GM21619 (cell line): ENCODE results near the gene AFF1.

Experiments used
- ATAC-seq: cut with Tn5 transposase; IDR thresholded peaks from one replicate; pipeline ENCODE4 v1.9.1; 2021; ENCODE audit not compliant: unreplicated experiment

Gene AFF1

DNA sequence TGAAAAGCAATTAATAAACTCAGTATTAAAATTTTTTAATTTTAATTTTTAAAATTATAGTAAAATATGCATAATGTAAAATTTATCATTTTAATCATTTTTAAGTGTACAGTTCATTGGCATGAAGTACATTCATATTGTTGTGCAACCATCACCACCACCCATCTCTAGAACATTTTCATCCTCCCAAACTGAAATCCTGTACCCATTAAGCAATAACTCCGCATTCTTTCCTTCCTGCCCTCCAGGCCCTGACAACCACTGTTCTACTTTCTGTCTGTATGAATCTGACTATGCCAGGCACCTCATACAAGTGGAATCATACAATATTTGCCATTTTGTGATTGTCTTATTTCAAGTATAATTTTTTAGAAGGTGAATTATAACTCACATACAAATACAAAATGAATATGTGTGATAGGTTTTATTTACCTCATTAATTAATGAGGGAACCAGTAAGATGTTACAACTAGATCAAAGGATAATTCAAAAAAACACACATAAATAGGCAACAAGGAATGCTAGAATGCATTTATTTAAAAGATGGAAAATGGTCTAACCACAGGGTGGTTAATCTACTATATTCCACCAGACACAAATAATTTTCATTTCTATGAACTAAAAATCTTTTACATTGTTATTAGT lies 13.1 kb upstream of the AFF1 start:
- ATAC-seq, result no peak

DNA sequence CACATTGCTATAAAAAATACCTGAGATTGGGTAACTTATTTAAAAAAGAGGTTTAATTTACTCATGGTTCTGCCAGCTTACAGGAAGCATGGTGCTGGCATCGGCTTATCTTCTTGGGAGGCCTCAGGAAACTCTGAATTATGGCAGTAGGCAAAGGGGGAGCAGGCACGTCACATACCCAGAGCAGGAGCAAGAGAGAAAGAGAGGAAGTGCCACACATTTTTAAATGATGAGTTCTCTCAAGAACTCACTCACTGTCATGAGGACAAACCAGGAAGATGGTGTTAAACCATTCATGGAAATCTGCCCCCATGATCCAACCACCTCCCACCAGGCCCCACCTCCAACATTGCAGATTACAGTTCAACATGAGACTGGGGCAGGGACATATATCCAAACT lies 10.0 kb upstream of the AFF1 start:
- no peak for ATAC-seq

DNA sequence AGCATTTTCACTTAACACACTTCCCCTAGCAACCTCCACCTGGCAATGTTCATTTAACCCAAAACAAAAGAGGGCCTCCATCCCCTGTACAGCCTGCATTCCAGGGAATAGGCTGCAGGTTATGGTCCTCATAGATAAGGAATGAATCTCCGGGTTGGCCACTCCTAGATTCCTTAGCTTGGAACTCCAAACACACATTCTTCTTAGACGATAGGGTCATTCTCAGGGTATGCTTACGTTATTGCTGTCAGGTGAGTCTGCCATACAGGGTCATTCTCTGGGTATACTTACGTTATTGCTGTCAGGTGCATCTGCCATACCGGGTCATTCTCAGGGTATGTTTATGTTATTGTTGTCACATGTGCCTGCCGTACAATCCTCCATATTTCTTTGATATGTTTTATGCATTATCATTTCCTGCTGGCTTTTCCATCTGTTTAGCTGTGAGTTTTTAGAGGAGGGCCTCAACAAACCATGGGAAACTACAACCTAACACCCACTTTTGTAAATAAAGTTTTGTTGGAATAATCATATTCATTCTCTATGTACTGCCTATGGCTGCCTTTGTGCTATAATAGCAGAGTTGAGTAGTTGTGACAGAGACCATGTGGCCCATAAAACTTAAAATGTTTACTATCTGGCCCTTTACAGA lies 8.2 kb upstream of the AFF1 start:
- no peak for ATAC-seq

DNA sequence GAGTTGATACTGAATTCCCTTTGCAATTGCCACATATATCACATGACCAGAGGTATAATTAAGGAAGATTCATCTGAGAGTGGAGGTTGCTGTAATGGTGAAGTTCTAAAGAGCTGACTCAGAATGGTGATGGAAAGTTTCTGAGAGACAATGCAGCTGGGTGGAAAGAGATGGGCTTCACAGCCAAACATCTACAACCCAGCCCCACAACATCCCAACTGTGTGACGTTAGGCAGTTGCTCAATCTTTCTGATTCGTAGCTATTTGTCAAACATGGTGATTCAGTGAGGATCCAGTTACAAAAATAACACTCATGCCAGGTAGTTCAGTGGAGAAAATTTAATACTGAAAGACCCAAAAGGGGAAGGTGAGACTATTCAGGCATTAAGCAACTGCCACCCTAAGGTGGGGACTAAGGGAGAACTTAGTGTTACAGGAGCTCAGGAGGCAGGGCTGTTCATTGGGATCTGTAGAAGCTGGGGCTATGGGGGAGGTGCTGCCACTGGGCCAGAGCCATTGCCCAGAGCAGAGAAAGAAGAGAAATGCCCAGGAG lies 6.9 kb upstream of the AFF1 start:
- ATAC-seq, result no peak

DNA sequence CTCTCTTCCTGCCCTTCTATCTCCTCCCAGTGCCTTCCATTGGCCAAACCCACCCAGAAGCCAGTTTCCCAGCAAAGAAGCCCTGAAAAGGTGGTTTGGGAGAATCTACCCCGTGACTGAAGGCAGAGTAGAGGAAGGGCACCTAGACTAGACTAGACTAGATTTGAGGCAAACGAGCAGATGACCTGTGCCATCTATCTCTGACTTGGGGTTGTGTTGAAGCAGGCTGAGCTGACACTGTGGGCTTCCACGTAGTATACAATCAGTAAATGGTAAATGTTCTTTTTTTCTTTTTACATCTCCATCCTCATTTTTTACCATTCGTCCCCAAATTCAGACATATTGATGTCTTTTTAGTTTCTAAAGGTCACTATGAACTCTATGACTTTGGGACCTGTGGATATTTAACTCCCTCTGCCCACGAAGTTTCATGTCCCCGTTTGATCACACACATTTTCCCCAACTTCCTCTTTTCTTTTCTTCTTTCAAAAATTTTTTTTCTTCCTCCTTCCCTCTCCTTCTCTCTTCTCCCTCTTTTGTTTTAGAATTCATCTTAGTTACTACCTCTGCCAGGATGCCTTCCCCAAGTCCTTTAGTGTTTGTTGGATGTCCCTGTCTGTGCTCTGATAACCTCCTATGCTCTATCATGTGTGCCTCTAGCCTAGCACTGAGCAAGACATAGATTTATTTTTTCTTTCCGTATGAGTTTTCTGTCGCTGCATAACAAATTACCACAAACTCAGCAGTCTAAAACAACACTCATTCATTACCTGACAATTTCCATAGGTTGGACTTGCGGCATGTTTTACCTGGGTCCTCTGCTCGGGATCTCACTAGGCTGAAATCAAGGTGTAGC lies 6.2 kb upstream of the AFF1 start:
- ATAC-seq, result no peak

DNA sequence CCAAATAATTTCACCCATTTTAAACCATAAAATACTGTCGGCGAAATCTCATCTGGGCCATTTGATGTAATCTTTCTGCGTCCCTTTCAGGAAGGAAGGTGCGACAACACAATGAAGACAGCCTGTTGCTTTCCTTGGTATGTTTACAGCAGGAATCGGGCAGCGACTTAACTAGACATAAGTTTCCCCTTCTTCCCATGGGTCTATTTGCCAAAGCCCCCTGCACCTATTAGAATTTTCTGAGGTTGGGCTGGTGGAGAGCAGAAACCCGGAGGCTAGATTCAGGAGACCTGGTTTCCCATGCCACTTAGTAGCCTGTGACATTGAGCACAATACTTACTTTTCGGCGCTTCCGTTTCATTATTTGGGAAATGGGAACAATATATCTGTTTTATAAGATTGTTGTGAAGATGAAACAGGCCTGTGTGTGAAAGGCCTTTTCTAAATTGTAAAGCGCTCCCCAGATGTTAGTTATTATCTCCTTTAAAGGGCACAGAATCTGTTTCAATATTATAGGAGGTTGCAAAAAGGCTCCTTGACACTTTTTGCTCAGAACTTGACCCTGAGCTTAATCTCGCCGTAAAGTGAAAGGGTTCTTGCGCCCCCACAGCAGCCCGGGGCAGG lies 552 bp upstream of the AFF1 start:
- ATAC-seq, result no peak

DNA sequence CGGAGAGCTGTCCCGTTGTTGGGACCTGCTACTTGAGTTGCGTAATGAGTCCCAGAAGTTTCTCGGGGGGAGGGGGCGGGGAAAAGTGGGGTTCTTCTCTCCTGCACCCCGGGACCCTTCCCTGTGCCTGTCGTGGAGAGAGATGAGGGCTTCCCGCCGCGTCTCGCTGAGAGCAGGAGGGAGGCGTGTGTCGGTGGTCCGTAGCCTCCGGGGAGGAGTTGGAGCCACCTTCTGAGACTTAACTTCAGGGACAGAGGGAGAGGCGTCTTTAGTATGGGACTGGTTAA lies 698 bp downstream of the AFF1 start:
- ATAC-seq, result no peak

DNA sequence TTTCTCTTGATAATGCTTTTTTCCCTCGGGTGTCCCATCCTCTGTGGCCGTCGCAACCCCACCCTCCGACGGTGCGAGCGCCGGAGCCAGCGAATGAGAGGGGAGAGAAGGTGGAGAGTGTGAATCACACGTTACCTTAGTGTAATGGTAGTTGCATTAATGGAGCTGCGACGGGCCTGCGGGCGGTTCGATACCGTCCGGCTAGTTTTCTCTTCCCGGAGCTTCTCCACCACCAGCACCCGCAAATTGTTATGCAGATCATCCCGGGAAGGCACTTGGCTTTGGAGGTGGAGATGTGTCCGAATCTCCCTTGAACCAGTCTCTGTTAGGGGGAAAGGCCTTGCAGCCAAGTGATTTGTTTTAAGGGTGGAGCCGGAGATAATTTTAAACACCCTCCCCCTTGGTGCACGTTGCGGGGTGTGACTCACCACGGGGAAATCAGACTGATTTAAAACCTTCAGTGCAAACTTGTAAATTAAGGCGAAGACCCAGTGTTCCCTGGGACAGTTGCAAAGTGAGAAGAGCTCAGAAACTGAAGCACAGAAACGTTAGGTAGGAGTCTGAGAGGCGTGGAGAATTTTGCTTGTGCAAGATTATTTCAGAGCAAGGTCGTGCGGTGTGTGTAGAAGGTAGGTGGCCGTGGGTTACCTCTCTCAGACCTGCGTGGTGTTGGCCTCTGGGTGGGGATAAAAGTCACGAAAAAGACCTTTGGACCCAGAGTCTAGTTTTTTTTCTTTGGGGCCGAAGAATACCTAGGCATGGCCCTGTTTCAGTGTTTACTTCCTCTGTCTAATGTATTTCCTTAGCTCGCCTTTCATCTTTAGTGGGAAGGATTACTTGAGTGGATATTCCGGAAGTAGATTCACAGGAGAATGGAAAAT lies 1.3 kb downstream of the AFF1 start:
- peak; percentile 32 for ATAC-seq

DNA sequence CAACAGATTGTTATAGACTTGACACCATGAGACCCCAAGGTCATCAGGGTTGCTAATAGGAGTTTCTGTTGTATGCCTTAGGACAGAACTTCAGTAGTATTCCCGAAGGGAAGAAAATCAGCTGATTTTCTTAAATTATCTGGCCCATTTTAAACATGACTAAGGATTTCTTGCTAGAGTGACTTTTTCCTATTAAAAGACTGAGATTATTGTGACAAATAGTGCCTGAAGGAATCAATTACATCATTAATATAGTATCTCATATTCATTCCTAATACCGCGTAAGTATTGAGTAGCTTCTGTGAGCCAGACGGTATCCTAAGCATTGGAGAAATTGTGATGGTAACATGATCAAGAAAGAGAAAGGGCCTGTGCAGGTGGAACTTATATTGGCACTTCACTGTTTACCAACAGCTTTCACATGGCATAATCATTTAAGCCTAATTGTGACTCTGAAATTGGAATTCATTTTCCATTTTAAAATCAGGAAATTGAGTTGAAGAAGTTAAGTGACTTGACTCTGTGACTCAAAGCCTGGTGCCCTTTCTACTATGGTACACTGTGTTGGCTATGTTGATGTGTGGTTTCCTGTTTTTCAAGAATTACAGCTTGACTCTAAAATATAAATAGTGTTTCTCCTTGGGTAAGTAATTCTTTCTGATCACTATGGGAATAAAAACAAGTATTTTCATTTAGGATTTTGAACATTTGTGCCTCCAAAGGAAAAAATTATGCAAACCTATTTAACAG lies 4.1 kb downstream of the AFF1 start:
- no peak for ATAC-seq

DNA sequence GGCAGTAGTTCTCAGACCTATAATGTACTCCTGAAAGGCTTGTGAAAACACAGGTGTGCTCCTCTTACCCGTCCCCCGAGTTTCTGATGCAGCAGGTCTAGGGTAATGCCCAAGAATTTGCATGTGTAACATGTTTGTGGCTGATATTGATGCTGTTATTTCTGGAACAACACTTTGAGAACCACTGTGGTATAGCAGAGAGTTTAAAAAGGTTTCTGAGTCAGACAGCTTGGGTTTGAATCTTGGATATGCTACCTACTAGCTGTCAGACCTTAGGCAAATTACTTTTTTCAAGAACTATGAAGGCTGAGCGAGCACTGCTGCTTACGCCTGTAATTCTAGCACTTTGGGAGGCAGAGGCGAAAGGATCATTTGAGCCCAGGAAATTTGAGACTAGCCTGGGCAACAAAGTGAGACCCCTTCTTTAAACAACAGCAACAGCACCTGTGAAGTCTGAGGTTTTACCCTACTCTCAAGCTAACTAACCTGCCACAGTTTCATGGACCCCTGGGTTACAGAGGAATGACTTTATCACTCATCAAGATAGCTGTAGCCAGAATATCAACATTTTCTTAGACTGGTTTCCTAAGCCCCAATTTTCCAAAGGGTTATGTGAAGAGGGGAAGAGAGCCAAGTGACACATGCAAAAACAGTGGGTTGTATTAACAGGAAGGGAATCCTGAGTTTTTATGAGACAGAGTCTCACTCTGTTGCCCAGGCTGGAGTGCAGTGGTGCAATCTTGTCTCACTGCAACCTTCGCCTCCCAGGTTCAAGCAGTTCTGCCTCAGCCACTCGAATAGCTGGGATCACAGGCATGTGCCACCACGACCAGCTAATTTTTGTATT lies 5.1 kb downstream of the AFF1 start:
- ATAC-seq, result peak; percentile 60

DNA sequence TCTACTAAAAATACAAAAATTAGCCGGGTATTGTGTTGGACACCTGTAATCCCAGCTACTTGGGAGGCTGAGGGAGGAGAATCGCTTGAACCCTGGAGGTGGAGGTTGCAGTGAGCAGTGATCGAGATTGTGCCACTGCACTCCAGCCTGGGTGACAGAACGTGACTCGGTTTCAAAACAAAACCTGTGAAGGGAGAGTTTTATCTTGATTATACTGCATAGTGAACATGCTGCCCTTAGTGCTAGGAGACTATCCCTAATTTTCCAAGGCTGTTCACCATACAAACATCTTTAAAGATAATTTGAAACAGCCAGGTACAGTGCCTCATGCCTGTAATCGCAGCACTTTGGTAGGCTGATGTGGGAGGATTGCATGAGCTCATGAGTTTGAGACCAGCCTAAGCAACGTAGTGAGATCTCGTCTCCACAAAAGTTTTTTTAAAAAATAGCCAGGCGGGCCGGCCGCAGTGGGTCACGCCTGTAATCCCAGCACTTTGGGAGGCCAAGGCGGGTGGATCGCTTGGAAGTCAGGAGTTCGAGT lies 6.2 kb downstream of the AFF1 start:
- ATAC-seq, result no peak

DNA sequence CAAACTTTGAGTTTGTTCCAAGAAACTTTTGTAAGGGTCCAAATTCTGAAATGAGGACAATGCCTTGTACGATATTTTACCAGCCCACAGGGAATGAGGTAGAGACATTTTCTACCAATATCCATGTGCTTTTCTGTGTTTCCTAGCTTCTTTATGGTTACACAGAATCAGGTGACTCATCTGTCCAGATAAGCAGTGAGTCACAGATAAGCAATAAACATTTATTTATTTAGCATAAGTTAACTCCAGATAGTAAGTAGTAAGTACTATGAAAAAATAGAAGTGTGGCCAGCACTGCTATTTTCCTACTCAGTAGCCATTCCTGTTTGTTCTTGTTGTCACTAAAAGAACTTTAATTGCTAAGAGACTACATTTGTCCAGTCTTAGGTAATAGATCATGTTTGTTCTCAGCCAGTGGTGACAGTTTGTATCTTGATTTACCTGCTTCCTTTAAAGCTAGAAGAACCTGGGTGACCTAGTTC lies 7.4 kb downstream of the AFF1 start:
- no peak for ATAC-seq

DNA sequence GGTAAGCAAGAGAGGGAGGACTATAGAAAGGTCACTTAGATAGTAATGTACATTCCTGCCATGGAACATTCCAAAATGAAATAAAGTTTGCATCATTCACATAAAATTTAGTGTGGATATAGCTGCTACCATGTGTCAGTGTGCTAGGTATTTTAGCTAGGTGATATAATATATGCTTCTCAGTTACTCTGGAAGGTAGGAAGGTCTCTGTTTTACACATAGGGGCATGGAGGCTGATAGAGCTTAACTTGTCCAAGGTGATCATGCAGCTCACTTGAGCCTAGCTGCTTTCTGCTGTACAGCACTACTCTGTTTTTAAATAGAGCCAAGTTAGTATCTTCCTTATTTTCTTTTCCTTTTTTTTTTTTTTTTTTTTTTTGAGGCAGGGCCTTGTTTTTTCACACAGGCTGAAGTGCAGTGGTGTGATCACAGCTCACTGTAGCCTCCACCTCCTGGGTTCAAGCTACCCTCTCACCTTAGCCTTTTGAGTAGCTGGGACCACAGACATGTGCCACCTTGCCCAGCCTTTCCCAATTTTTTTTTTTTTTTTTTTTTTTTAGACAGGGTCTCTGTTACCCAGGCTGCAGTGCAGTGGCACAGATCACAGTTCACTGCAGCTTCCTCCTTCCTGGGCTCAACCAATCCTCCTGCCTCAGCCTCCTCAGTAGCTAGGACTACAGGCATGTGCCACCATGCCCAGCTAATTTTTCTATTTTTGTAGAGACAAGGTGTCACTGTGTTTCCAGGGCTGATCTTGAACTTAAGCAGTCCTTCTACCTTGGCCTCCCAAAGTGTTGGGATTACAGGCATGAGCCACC lies 10.4 kb downstream of the AFF1 start:
- no peak for ATAC-seq

DNA sequence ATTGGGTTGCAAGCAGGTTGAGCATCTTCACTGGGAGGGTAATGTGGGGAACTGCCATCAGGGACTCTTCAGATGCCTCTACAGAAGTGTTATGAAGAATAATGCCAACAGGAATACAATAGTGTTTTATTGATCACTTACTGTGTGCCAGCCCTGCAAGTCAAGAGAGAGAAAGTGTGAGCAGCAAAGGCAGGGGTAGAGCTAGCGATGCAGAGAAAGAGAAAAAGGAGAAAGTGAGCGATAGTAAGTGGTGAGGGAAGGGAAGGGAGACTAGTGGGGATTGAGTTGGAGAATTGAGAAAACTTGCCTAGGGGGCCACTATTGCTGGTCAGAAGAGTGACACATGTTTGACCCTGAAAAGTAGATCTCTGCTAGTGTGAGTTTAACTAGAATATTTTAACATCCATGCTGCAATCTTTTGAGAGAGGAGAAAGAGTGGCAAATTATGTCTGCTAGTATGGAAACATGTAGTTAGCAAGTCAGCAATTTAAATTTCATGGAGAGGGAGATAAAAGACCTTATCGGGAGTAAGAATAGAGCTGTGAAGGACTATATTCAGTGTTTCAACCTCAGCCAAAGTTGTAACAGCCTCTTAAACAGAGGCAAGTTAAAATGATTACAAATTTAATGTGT lies 12.2 kb downstream of the AFF1 start:
- peak; percentile 3 for ATAC-seq

DNA sequence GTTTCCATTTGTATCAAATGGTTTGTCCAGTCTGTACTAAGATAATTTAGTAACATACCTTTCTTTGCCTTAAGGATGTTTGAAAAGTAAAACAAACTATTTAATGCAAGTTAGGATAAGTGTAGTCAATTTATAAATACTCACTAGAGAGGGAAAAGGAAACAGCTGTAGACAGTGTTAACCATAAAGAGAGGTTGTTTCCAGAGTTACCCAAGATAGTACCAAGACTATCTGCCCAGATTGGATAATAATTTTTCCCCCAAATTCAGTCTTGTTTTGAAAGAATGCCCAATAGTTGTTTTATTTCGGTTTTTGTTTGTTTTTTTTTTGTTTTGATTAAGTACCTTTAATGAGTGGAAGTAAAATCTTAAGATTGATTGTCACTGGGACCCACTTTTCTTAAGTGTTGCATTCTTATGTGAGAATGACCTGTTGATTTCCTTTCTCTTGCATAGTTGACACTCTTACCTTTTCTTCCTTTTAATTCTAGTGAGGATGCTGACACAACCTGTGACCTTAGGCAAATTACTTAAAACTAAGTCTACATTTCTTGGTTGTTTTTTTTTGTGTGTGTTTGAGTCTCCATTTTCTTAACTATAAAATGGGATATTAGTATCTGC lies 12.8 kb downstream of the AFF1 start:
- peak; percentile 57 for ATAC-seq

DNA sequence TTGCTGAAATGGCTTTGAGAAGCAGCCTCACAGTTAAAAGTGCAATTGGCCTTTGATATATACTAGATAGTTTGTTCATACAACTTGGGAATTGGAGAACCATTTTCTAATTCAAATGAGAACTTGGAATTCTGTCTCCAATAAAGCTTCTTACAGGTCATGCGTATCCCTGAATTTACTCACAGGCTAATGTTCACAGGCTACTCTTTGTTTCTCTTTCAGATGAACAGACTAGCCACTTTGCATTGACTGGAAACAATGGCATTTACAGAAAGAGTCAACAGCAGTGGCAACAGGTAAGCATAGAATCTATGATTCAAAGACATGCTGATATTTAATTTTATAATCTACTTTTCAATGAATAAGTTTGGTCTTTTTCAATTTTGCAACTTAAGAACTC lies 13.5 kb downstream of the AFF1 start:
- no peak for ATAC-seq
